Suprapubic skin (tissue), 3 donors: ENCODE measurements around the gene ICE2.

Experiments
- CTCF ChIP-seq, 2 donors: fragments of 200-600 bp in 1 of 2; fragments of 450-650 bp in 1 of 2; sonication (generic) in 1 of 2; IDR thresholded peaks; one replicate each; pipeline ENCODE4 v1.5.1; 2016 to 2019; ENCODE audit warnings: antibody characterized with exemption in 2 of 2, mild to moderate bottlenecking in 1 of 2, moderate library complexity in 1 of 2
- POLR2A ChIP-seq, 2 donors: fragments of 450-650 bp; IDR thresholded peaks; one replicate each; pipeline ENCODE4 v1.6.1; 2017; ENCODE audit warnings: antibody characterized with exemption in 2 of 2, mild to moderate bottlenecking in 2 of 2, moderate library complexity in 2 of 2

- TF ChIP-seq CTCF (IDR thresholded peaks at IDR 0.05) (no peak), POLR2A (IDR thresholded peaks at IDR 0.05) (no peak)
These were observed 35.4 kb upstream of the ICE2 start for GRCh38 chr15:60514261-60514881.
